Kidney (tissue), 14 donors: ENCODE measurements around the gene ZNF618. TPM values are rescaled to one million over a fixed set of nuclear protein-coding genes. Genes with fewer than 3 reads are reported as not detected.

ENCODE experiments used
- DNase-seq, 5 donors: peaks; one replicate each; pipeline ENCODE4 v3.0.0-alpha.2; 2013 to 2020
- FAIRE-seq: peaks from 2 replicates; lab custom pipeline; 2012; peaks lifted over from hg19 to GRCh38; lab: Jason Lieb, UNC
- H3K27ac ChIP-seq, 2 donors: one replicate each; pipeline ENCODE4 v1.7.0; 2013; ENCODE audit warnings: low read depth in 2 of 2, low read length in 2 of 2, inconsistent platforms in 1 of 2
- H3K27me3 ChIP-seq: one replicate; pipeline ENCODE4 v1.7.1; 2013; ENCODE audit warnings: low read length, inconsistent platforms; ENCODE audit not compliant: control insufficient read depth, insufficient read depth
- H3K36me3 ChIP-seq, 3 donors: one replicate each; pipeline versions ENCODE4 v1.7.0 to v1.7.1; 2013; ENCODE audit warnings: low read length in 3 of 3, control low read depth in 1 of 3, inconsistent platforms in 1 of 3; ENCODE audit not compliant: insufficient read depth in 3 of 3, control insufficient read depth in 2 of 3
- H3K4me1 ChIP-seq, 3 donors: one replicate each; pipeline versions ENCODE4 v1.7.0 to v1.7.1; 2013; ENCODE audit warnings: low read length in 3 of 3, inconsistent platforms in 1 of 3, low read depth in 1 of 3; ENCODE audit not compliant: control insufficient read depth in 2 of 3, insufficient read depth in 2 of 3
- H3K4me3 ChIP-seq, 3 donors: one replicate each; pipeline versions ENCODE4 v1.7.0 to v1.8.1; 2013; ENCODE audit warnings: low read length in 3 of 3, control low read depth in 1 of 3, inconsistent platforms in 1 of 3
- H3K9ac ChIP-seq, 3 donors: one replicate each; pipeline versions ENCODE4 v1.7.0 to v1.7.1; 2013; ENCODE audit warnings: low read length in 3 of 3, control low read depth in 1 of 3, inconsistent platforms in 1 of 3
- H3K9me3 ChIP-seq, 3 donors: one replicate each; pipeline versions ENCODE4 v1.7.0 to v1.7.1; 2013; ENCODE audit warnings: low read length in 3 of 3, control low read depth in 1 of 3, inconsistent platforms in 1 of 3; ENCODE audit not compliant: control insufficient read depth in 2 of 3, insufficient read depth in 1 of 3
- CTCF ChIP-seq: IDR thresholded peaks from 3 replicates; pipeline ENCODE4 v1.5.1; 2012; ENCODE audit warnings: mild to moderate bottlenecking, moderate library complexity, borderline replicate concordance; ENCODE audit not compliant: insufficient read depth; ENCODE audit errors: extremely low read depth
- intact Hi-C: fragments of 100-400 bp; cut with DNase I; formaldehyde crosslinking; loops from one replicate; pipeline ENCODE4 v1.11.1; 2022
- polyA plus RNA-seq: library from polyadenylated mRNA; stranded (reverse); fragments of 350-450 nt; fragmentation: Illumina TruSeq; extraction: RNeasy Lipid Tissue Mini Kit (QIAGEN cat#74804); gene quantifications from one replicate; pipeline ENCODE4 v1.2.3, GENCODE V29; 2014; ENCODE audit warnings: low read depth, low replicate concordance; ENCODE audit not compliant: insufficient read depth
- total RNA-seq: library from RNA; stranded (reverse); fragmentation: NEBNext Ultra II Directional; extraction: Animal tissue kit (Norgen Biotek cat#: 25700); gene quantifications from one replicate; pipeline ENCODE4 v1.2.1, GENCODE V29; 2021
- donor health status: control.
- donor health status: control.
- donor health status: control.
- donor health status: control.
- donor health status: control.
- donor health status: DM: yes; HTN: yes; CAD: no.
- donor health status: Normal renal cell carcinoma (clear cell type).

The ZNF618 gene
- total and polyA plus RNA-seq, 2 donors from 2014 or later: 5.6 to 31.9 TPM

GRCh38 chr9:113863345-113863744 is 12.8 kb upstream of the ZNF618 start:
- intact Hi-C loops: no loop called here
- Histone ChIP-seq H3K9me3 (no peaks in the 10 kb centered on the region), H3K9ac (no peak overlapping the region), H3K36me3 (no peaks in the 10 kb centered on the region), H3K27ac (no peak overlapping the region), H3K4me3 (no peak overlapping the region), H3K4me1 (no peaks in the 10 kb centered on the region), H3K27me3 (no peaks in the 10 kb centered on the region)
- TF ChIP-seq CTCF: no peak
- no peak for DNase-seq
- no peak for FAIRE-seq

- H3K27ac ChIP-seq: no peak overlapping the region
- no peak for FAIRE-seq
- TF ChIP-seq CTCF: no peak
- DNase-seq: no peak
- H3K4me3 ChIP-seq: no peak overlapping the region
- H3K9me3 ChIP-seq: no peaks in the 10 kb centered on the region
- H3K9ac ChIP-seq: no peak overlapping the region
- H3K4me1 ChIP-seq: no peaks in the 10 kb centered on the region
- intact Hi-C loops: no loop called here
- no peaks in the 10 kb centered on the region for H3K36me3 ChIP-seq
- no peaks in the 10 kb centered on the region for H3K27me3 ChIP-seq
Observed at GRCh38 chr9:113868501-113868900, 7.6 kb upstream of the ZNF618 start.

- Histone ChIP-seq H3K9me3 (no peaks in the 10 kb centered on the region), H3K36me3 (no peaks in the 10 kb centered on the region), H3K9ac (no peak overlapping the region), H3K27me3 (no peaks in the 10 kb centered on the region), H3K27ac (no peak overlapping the region), H3K4me1 (no peaks in the 10 kb centered on the region), H3K4me3 (no peak overlapping the region)
- intact Hi-C loops: loop anchor here (10.0 kb wide), 1 partner anchor 122 kb away; no protein-coding TSS in a partner anchor
- TF ChIP-seq CTCF: no peak
- FAIRE-seq (no peak), DNase-seq (no peak)
Observed at GRCh38 chr9:113872485-113873143, 3.5 kb upstream of the ZNF618 start.
